OCI-LY1 (cell line): ENCODE data around the gene TRMT61A.

Experiments
- H2AFZ ChIP-seq: fragments of 200-600 bp; sonication (generic), shearing (Covaris generic); 2 replicates; pipeline ENCODE4 v1.6.0; 2014; ENCODE audit warnings: antibody characterized with exemption, mild to moderate bottlenecking, low read length
- H3F3A ChIP-seq: fragments of 200-600 bp; sonication (generic), shearing (Covaris generic); 2 replicates; pipeline ENCODE4 v1.6.0; 2014; ENCODE audit warnings: mild to moderate bottlenecking, antibody characterized with exemption, low read length, moderate library complexity; ENCODE audit not compliant: insufficient read depth
- H3K27ac ChIP-seq: fragments of 200-600 bp; sonication (generic); 2 replicates; pipeline ENCODE4 v1.5.1; 2014; ENCODE audit warnings: low read length, mixed run types, mild to moderate bottlenecking, low read depth; ENCODE audit not compliant: poor library complexity, severe bottlenecking
- H3K27me3 ChIP-seq: fragments of 200-600 bp; sonication (generic); 2 replicates; pipeline ENCODE4 v1.6.0; 2014; ENCODE audit warnings: antibody characterized with exemption, mild to moderate bottlenecking, low read length, moderate library complexity; ENCODE audit not compliant: insufficient read depth
- H3K36me3 ChIP-seq: fragments of 200-600 bp; sonication (generic); 2 replicates; pipeline ENCODE4 v1.6.1; 2014; ENCODE audit warnings: mild to moderate bottlenecking, antibody characterized with exemption, low read length, moderate library complexity, mixed read lengths; ENCODE audit not compliant: insufficient read depth
- H3K4me1 ChIP-seq: fragments of 200-600 bp; sonication (generic); 2 replicates; pipeline ENCODE4 v1.5.1; 2014; ENCODE audit warnings: mild to moderate bottlenecking, low read length, moderate library complexity; ENCODE audit not compliant: insufficient read depth, severe bottlenecking
- H3K4me2 ChIP-seq: fragments of 200-600 bp; sonication (generic), shearing (Covaris generic); 2 replicates; pipeline ENCODE4 v1.6.1; 2014; ENCODE audit warnings: low read length
- H3K4me3 ChIP-seq: fragments of 200-600 bp; sonication (generic); 2 replicates; pipeline ENCODE4 v1.5.1; 2014; ENCODE audit warnings: low read length, low read depth, mild to moderate bottlenecking, mixed read lengths; ENCODE audit not compliant: poor library complexity, severe bottlenecking
- H3K79me2 ChIP-seq: fragments of 200-600 bp; shearing (Covaris generic); 2 replicates; pipeline ENCODE4 v1.6.1; 2016; ENCODE audit warnings: mixed run types, low read length, mixed read lengths; ENCODE audit not compliant: insufficient read depth
- H3K9ac ChIP-seq: fragments of 200-600 bp; sonication (generic), shearing (Covaris generic); 2 replicates; pipeline ENCODE4 v1.6.1; 2014; ENCODE audit warnings: mild to moderate bottlenecking, low read length, mixed read lengths
- H3K9me2 ChIP-seq: fragments of 200-600 bp; sonication (generic), shearing (Covaris generic); 2 replicates; pipeline ENCODE4 v1.6.1; 2014; ENCODE audit warnings: low read depth, mild to moderate bottlenecking, low read length, mixed read lengths
- H3K9me3 ChIP-seq: fragments of 200-600 bp; shearing (Covaris generic); 2 replicates; pipeline ENCODE4 v1.6.1; 2014; ENCODE audit warnings: low read length, mixed read lengths
- H4K20me1 ChIP-seq: fragments of 200-600 bp; sonication (generic), shearing (Covaris generic); 2 replicates; pipeline ENCODE4 v1.6.0; 2016; ENCODE audit warnings: mild to moderate bottlenecking, low read length; ENCODE audit not compliant: insufficient read depth
- CTCF ChIP-seq: fragments of 200-600 bp; sonication (generic), shearing (Covaris generic); IDR thresholded peaks from 2 replicates; pipeline ENCODE4 v1.5.1; 2017; ENCODE audit warnings: mild to moderate bottlenecking, antibody characterized with exemption, low read length, moderate library complexity, mixed read lengths
- EZH2 ChIP-seq: fragments of 200-600 bp; sonication (generic), shearing (Covaris generic); IDR thresholded peaks from 2 replicates; pipeline ENCODE4 v1.8.0; 2017; ENCODE audit warnings: borderline replicate concordance, mixed run types, mild to moderate bottlenecking, antibody characterized with exemption, low read length, moderate library complexity, mixed read lengths

TRMT61A gene

DNA sequence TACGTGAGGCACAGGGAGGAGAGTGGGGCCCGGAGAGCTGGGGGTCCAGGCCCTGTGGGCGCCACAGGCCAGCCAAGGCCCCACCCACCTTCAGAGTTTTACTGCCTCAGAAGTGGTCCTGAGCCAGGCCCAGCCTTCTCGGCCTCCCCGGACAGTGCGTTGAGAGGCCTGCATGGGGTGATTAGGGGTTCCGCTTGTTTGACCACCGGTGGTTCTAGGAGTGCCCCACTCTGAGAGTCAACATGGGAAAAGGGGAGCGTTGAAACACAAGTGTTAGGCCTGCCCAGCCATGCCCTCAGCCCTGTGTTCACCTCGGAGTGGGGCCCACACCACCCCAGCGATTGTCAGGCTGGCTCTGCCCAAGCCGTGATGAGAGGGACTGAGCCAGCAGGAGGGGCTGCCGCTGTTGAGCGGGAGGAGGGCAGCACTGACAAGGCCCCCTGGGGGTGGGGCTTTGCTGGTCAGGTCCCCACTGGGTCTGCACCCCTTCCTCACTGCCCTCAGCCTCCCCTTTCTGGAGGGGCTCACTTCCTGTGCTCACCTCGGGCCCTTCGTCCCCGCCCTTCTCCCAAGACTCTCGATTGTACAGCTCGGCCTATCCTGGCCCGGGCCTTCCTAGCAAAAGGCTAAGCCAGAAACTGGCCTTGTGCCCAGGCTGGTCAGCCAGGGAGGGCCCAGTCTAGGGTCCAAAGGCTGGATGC lies 11.1 kb upstream of the TRMT61A start:
- Histone ChIP-seq H3K9me2 (no peaks in the 10 kb centered on the region), H2AFZ (no peak overlapping the region), H3K36me3 (no peaks in the 10 kb centered on the region), H3K4me1 (peaks cover 21% of the 10 kb centered on the region), H3K4me2 (no peak overlapping the region), H3K4me3 (no peak overlapping the region), H3K27me3 (no peaks in the 10 kb centered on the region), H3K9ac (no peak overlapping the region), H3K27ac (no peak overlapping the region), H4K20me1 (no peaks in the 10 kb centered on the region), H3K79me2 (no peaks in the 10 kb centered on the region), H3K9me3 (no peaks in the 10 kb centered on the region), H3F3A (no peaks in the 10 kb centered on the region)
- TF ChIP-seq CTCF (no peak), EZH2 (no peak)

- Histone ChIP-seq H4K20me1 (no peaks in the 10 kb centered on the region), H3K27me3 (no peaks in the 10 kb centered on the region), H3K9ac (no peak overlapping the region), H3K9me2 (no peaks in the 10 kb centered on the region), H3K79me2 (no peaks in the 10 kb centered on the region), H3K4me1 (peaks cover 21% of the 10 kb centered on the region), H3F3A (no peaks in the 10 kb centered on the region), H3K36me3 (no peaks in the 10 kb centered on the region), H3K9me3 (no peaks in the 10 kb centered on the region), H2AFZ (no peak overlapping the region), H3K4me3 (no peak overlapping the region), H3K4me2 (no peak overlapping the region), H3K27ac (no peak overlapping the region)
- TF ChIP-seq CTCF (peak; percentile 99), EZH2 (no peak)
Observed at GRCh38 chr14:103518422-103519042, 10.5 kb upstream of the TRMT61A start.

DNA sequence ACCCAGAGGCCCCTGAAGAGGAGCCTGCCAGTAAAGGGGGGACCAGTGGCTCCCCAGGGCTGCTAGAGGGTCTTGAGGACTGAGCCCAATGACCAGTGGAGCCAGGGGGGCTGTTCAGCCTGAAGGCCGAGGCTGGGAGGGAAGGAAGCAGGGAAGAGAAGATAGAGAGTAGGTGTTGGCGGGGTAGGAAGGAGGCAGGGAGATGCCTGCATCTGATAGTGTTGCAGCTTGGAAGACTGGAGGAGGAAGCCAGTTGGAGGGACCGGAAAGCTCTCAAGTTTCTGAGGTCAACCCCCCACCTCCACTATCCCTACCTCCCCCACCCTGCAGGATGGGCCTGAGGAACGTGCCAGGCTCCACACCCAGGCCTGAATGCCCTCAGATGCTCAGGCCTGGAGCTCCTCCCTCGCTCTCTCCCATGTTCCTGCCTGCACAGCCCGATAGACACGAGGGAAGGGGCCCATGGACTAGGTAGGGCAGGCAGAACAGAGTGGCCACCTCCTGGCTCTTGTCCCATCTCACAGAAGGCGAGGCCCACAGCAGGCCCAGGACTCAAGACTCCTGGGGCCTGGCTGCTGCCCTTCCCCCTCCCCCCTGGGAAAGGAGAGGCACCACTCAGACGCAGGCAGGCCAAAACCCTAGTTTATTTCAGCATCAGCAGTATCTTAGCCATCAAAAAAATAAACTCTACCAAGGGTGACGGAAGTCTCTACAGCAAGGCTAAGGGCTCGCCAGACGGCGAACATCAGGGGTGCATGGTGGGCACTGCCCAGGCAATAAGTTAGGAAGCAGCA lies 9.8 kb upstream of the TRMT61A start:
- TF ChIP-seq EZH2 = no peak
- no peak for TF ChIP-seq CTCF
- H4K20me1 ChIP-seq = no peaks in the 10 kb centered on the region
- no peaks in the 10 kb centered on the region for H3K9me3 ChIP-seq
- no peaks in the 10 kb centered on the region for H3K79me2 ChIP-seq
- H3K27ac ChIP-seq = no peak overlapping the region
- H3K27me3 ChIP-seq = no peaks in the 10 kb centered on the region
- no peak overlapping the region for H2AFZ ChIP-seq
- H3K4me1 ChIP-seq = peaks cover 21% of the 10 kb centered on the region
- H3K9me2 ChIP-seq = no peaks in the 10 kb centered on the region
- H3K36me3 ChIP-seq = no peaks in the 10 kb centered on the region
- H3K9ac ChIP-seq = no peak overlapping the region
- H3F3A ChIP-seq = no peaks in the 10 kb centered on the region
- H3K4me3 ChIP-seq = no peak overlapping the region
- no peak overlapping the region for H3K4me2 ChIP-seq
